GM12891 (cell line): Measurements from ENCODE around the gene RAB29.

Source experiments
- POLR2AphosphoS5 ChIP-seq: IDR thresholded peaks from 2 replicates; pipeline ENCODE4 v1.6.1; 2011; ENCODE audit warnings: low read depth, low read length, control low read depth
- TAF1 ChIP-seq: IDR thresholded peaks from 2 replicates; pipeline ENCODE4 v1.6.1; 2011; ENCODE audit warnings: low read depth, low read length, control low read depth

GRCh38 chr1:205791568-205792180 lies 16.4 kb upstream of the RAB29 start:
- TF ChIP-seq TAF1 (no peak), POLR2AphosphoS5 (no peak)
